HCEC 1CT (cell line): ENCODE results near the gene U2AF2.

Experiments used
- DNase-seq: peaks from one replicate; pipeline ENCODE4 v3.0.0-alpha.2; 2017

U2AF2 gene

GRCh38 chr19:55622242-55622969 lies 32.4 kb upstream of the U2AF2 start:
- no peak for DNase-seq

GRCh38 chr19:55623130-55623529 lies 31.7 kb upstream of the U2AF2 start:
- no peak for DNase-seq

- DNase-seq, result no peak
Measured at GRCh38 chr19:55623561-55623960, 31.3 kb upstream of the U2AF2 start.

GRCh38 chr19:55624109-55625003 lies 30.5 kb upstream of the U2AF2 start, which contains the start of gene ZNF784:
Gene ZNF784 (minus strand): TSS chr19:55624566. CDS start chr19:55624561, 5 bp downstream.
- DNase-seq, result peak; percentile 86

GRCh38 chr19:55625004-55625326 lies 29.9 kb upstream of the U2AF2 start:
- no peak for DNase-seq

GRCh38 chr19:55626350-55626749 lies 28.5 kb upstream of the U2AF2 start:
- no peak for DNase-seq

GRCh38 chr19:55632463-55632834 lies 22.4 kb upstream of the U2AF2 start:
- DNase-seq, result peak; percentile 68

GRCh38 chr19:55633861-55634260 lies 21.0 kb upstream of the U2AF2 start:
- no peak for DNase-seq

- DNase-seq, result no peak
Measured at GRCh38 chr19:55635334-55635717, 19.5 kb upstream of the U2AF2 start.

GRCh38 chr19:55635856-55636440 lies 18.9 kb upstream of the U2AF2 start:
- no peak for DNase-seq

- DNase-seq, result no peak
Measured at GRCh38 chr19:55636723-55637122, 18.1 kb upstream of the U2AF2 start.

- no peak for DNase-seq
Measured at GRCh38 chr19:55637534-55637933, 17.3 kb upstream of the U2AF2 start.

- peak; percentile 49 for DNase-seq
Measured at GRCh38 chr19:55638864-55639359, 15.9 kb upstream of the U2AF2 start.

- no peak for DNase-seq
Measured at GRCh38 chr19:55640043-55640576, 14.7 kb upstream of the U2AF2 start.

- peak; percentile 69 for DNase-seq
Measured at GRCh38 chr19:55640577-55641425, 14.0 kb upstream of the U2AF2 start, which contains the start of gene ZNF580. Gene ZNF580 (plus strand): TSS chr19:55641002. CDS start chr19:55642509, 1,507 bp downstream.

GRCh38 chr19:55641426-55642152 lies 13.2 kb upstream of the U2AF2 start:
- peak; percentile 30 for DNase-seq

GRCh38 chr19:55642153-55643002 lies 12.5 kb upstream of the U2AF2 start:
- peak; percentile 30 for DNase-seq

GRCh38 chr19:55643003-55643886 lies 11.6 kb upstream of the U2AF2 start, which contains the start of gene ZNF581:
Gene ZNF581 (plus strand): TSS chr19:55643649. CDS start chr19:55644572, 923 bp downstream.
- DNase-seq, result peak; percentile 68

- no peak for DNase-seq
Measured at GRCh38 chr19:55643887-55644176, 11.0 kb upstream of the U2AF2 start.
